ENCODE data around the gene PAMR1.
"Not testable (repeated sequence)": the region's sequence is repeated elsewhere in the genome, so short reads cannot be mapped to it uniquely, and the experiment has no call there.

PAMR1 gene

GRCh38 chr11:35554491-35555437, 29.3 kb upstream of the PAMR1 start:
- no peaks in the 10 kb centered on the region for H3K27me3 ChIP-seq (ENCODE audit: control insufficient read depth, insufficient read depth, low read length)
- peaks cover 10% of the 10 kb centered on the region for H3K4me1 ChIP-seq (ENCODE audit: control insufficient read depth, insufficient read depth, low read length)
- no peaks in the 10 kb centered on the region for H3K9me3 ChIP-seq (ENCODE audit: control insufficient read depth, insufficient read depth, low read length)
- H3K9ac ChIP-seq (ENCODE audit: low read depth, low read length), result no peak overlapping the region
- H3K36me3 ChIP-seq (ENCODE audit: control insufficient read depth, insufficient read depth, low read length), result no peaks in the 10 kb centered on the region
- no peak overlapping the region for H3K27ac ChIP-seq (ENCODE audit: low read depth, low read length)
- H3K4me3 ChIP-seq (ENCODE audit: low read depth, low read length), result no peak overlapping the region

GRCh38 chr11:35553831-35554230, 28.4 kb upstream of the PAMR1 start:
- Histone ChIP-seq H3K27ac (ENCODE audit: low read depth, low read length) (no peak overlapping the region), H3K9ac (ENCODE audit: low read depth, low read length) (no peak overlapping the region), H3K27me3 (ENCODE audit: control insufficient read depth, insufficient read depth, low read length) (no peaks in the 10 kb centered on the region)

GRCh38 chr11:35553021-35553420, 27.6 kb upstream of the PAMR1 start:
- Histone ChIP-seq H3K27ac (ENCODE audit: low read depth, low read length) (no peak overlapping the region), H3K27me3 (ENCODE audit: control insufficient read depth, insufficient read depth, low read length) (no peaks in the 10 kb centered on the region), H3K9ac (ENCODE audit: low read depth, low read length) (no peak overlapping the region), H3K9me3 (ENCODE audit: control insufficient read depth, insufficient read depth, low read length) (no peaks in the 10 kb centered on the region), H3K4me1 (ENCODE audit: control insufficient read depth, insufficient read depth, low read length) (peaks cover 22% of the 10 kb centered on the region), H3K4me3 (ENCODE audit: low read depth, low read length) (no peak overlapping the region), H3K36me3 (ENCODE audit: control insufficient read depth, insufficient read depth, low read length) (no peaks in the 10 kb centered on the region)

More at GRCh38 chr11:35553831-35554230, 28.4 kb upstream of the PAMR1 start:
- no peaks in the 10 kb centered on the region for H3K9me3 ChIP-seq (ENCODE audit: control insufficient read depth, insufficient read depth, low read length)
- peaks cover 20% of the 10 kb centered on the region for H3K4me1 ChIP-seq (ENCODE audit: control insufficient read depth, insufficient read depth, low read length)
- no peaks in the 10 kb centered on the region for H3K36me3 ChIP-seq (ENCODE audit: control insufficient read depth, insufficient read depth, low read length)
- no peak overlapping the region for H3K4me3 ChIP-seq (ENCODE audit: low read depth, low read length)

GRCh38 chr11:35552616-35553015, 27.2 kb upstream of the PAMR1 start:
- Histone ChIP-seq H3K9ac (ENCODE audit: low read depth, low read length) (no peak overlapping the region), H3K4me3 (ENCODE audit: low read depth, low read length) (no peak overlapping the region), H3K9me3 (ENCODE audit: control insufficient read depth, insufficient read depth, low read length) (no peaks in the 10 kb centered on the region), H3K27me3 (ENCODE audit: control insufficient read depth, insufficient read depth, low read length) (no peaks in the 10 kb centered on the region), H3K4me1 (ENCODE audit: control insufficient read depth, insufficient read depth, low read length) (peaks cover 22% of the 10 kb centered on the region), H3K36me3 (ENCODE audit: control insufficient read depth, insufficient read depth, low read length) (no peaks in the 10 kb centered on the region), H3K27ac (ENCODE audit: low read depth, low read length) (no peak overlapping the region)

- Histone ChIP-seq H3K27ac (ENCODE audit: low read depth, low read length) (no peak overlapping the region), H3K27me3 (ENCODE audit: control insufficient read depth, insufficient read depth, low read length) (no peaks in the 10 kb centered on the region), H3K4me1 (ENCODE audit: control insufficient read depth, insufficient read depth, low read length) (peaks cover 22% of the 10 kb centered on the region)
These were observed 25.1 kb upstream of the PAMR1 start for GRCh38 chr11:35550374-35551036.

GRCh38 chr11:35549787-35550186, 24.4 kb upstream of the PAMR1 start:
- peak overlapping the region; percentile 69 for H3K27ac ChIP-seq (ENCODE audit: low read depth, low read length)

More at GRCh38 chr11:35550374-35551036, 25.1 kb upstream of the PAMR1 start:
- Histone ChIP-seq H3K9me3 (ENCODE audit: control insufficient read depth, insufficient read depth, low read length) (no peaks in the 10 kb centered on the region), H3K9ac (ENCODE audit: low read depth, low read length) (no peak overlapping the region), H3K36me3 (ENCODE audit: control insufficient read depth, insufficient read depth, low read length) (no peaks in the 10 kb centered on the region), H3K4me3 (ENCODE audit: low read depth, low read length) (no peak overlapping the region)

GRCh38 chr11:35548925-35549561, 23.6 kb upstream of the PAMR1 start:
- H3K27me3 ChIP-seq (ENCODE audit: control insufficient read depth, insufficient read depth, low read length), result no peaks in the 10 kb centered on the region
- H3K9me3 ChIP-seq (ENCODE audit: control insufficient read depth, insufficient read depth, low read length), result no peaks in the 10 kb centered on the region
- no peaks in the 10 kb centered on the region for H3K36me3 ChIP-seq (ENCODE audit: control insufficient read depth, insufficient read depth, low read length)
- peaks cover 15% of the 10 kb centered on the region for H3K4me1 ChIP-seq (ENCODE audit: control insufficient read depth, insufficient read depth, low read length)
- peak overlapping the region; percentile 69 for H3K27ac ChIP-seq (ENCODE audit: low read depth, low read length)
- peak overlapping the region; percentile 6; the same call in 1 of the 2 replicates for H3K4me3 ChIP-seq (ENCODE audit: low read depth, low read length)
- H3K9ac ChIP-seq (ENCODE audit: low read depth, low read length), result no peak overlapping the region

More at GRCh38 chr11:35549787-35550186, 24.4 kb upstream of the PAMR1 start:
- peaks cover 22% of the 10 kb centered on the region for H3K4me1 ChIP-seq (ENCODE audit: control insufficient read depth, insufficient read depth, low read length)
- H3K36me3 ChIP-seq (ENCODE audit: control insufficient read depth, insufficient read depth, low read length), result no peaks in the 10 kb centered on the region
- no peaks in the 10 kb centered on the region for H3K9me3 ChIP-seq (ENCODE audit: control insufficient read depth, insufficient read depth, low read length)
- H3K9ac ChIP-seq (ENCODE audit: low read depth, low read length), result no peak overlapping the region
- no peak overlapping the region for H3K4me3 ChIP-seq (ENCODE audit: low read depth, low read length)
- H3K27me3 ChIP-seq (ENCODE audit: control insufficient read depth, insufficient read depth, low read length), result no peaks in the 10 kb centered on the region

GRCh38 chr11:35547995-35548394, 22.6 kb upstream of the PAMR1 start:
- H3K9me3 ChIP-seq (ENCODE audit: control insufficient read depth, insufficient read depth, low read length); H3K4me3 ChIP-seq (ENCODE audit: low read depth, low read length); H3K9ac ChIP-seq (ENCODE audit: low read depth, low read length); H3K36me3 ChIP-seq (ENCODE audit: control insufficient read depth, insufficient read depth, low read length); H3K27ac ChIP-seq (ENCODE audit: low read depth, low read length); H3K27me3 ChIP-seq (ENCODE audit: control insufficient read depth, insufficient read depth, low read length): not testable (repeated sequence)
- H3K4me1 ChIP-seq (ENCODE audit: control insufficient read depth, insufficient read depth, low read length), result peaks cover 21% of the 10 kb centered on the region

GRCh38 chr11:35546317-35546716, 20.9 kb upstream of the PAMR1 start:
- Histone ChIP-seq H3K9me3 (ENCODE audit: control insufficient read depth, insufficient read depth, low read length) (no peaks in the 10 kb centered on the region), H3K4me1 (ENCODE audit: control insufficient read depth, insufficient read depth, low read length) (peaks cover 21% of the 10 kb centered on the region), H3K4me3 (ENCODE audit: low read depth, low read length) (no peak overlapping the region), H3K27ac (ENCODE audit: low read depth, low read length) (no peak overlapping the region), H3K9ac (ENCODE audit: low read depth, low read length) (no peak overlapping the region), H3K36me3 (ENCODE audit: control insufficient read depth, insufficient read depth, low read length) (no peaks in the 10 kb centered on the region), H3K27me3 (ENCODE audit: control insufficient read depth, insufficient read depth, low read length) (no peaks in the 10 kb centered on the region)

- Histone ChIP-seq H3K4me3 (ENCODE audit: low read depth, low read length) (no peak overlapping the region), H3K9me3 (ENCODE audit: control insufficient read depth, insufficient read depth, low read length) (no peaks in the 10 kb centered on the region), H3K27ac (ENCODE audit: low read depth, low read length) (no peak overlapping the region), H3K9ac (ENCODE audit: low read depth, low read length) (no peak overlapping the region), H3K27me3 (ENCODE audit: control insufficient read depth, insufficient read depth, low read length) (no peaks in the 10 kb centered on the region), H3K4me1 (ENCODE audit: control insufficient read depth, insufficient read depth, low read length) (peaks cover 21% of the 10 kb centered on the region), H3K36me3 (ENCODE audit: control insufficient read depth, insufficient read depth, low read length) (no peaks in the 10 kb centered on the region)
These were observed 20.1 kb upstream of the PAMR1 start for GRCh38 chr11:35545391-35546003.

Data from HUES48 (cell line).